ENCODE data around the gene CCNL2.
"Not testable (repeated sequence)": the region's sequence is repeated elsewhere in the genome, so short reads cannot be mapped to it uniquely, and the experiment has no call there.

Gene CCNL2

DNA sequence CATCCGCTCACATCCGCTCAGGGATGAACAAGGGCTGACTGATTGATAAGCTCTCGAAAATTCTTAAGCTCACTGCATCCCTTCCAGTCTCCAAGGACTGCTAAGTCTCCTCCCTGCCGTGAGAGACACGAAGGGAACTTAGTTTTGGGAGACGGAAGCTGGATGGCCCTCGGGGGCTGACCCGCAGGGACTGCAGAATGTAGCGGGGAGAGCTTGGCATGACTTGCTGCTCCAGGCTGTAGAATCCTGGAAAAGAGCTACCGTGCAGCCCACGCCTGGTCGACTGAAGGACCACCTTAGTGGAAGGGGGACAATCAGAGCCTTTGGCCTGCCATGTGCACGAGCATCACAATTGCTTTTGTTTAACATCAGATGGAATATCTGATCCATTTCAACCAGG, 16.6 kb upstream of the CCNL2 start:
- TF ChIP-seq, protein P1, sequence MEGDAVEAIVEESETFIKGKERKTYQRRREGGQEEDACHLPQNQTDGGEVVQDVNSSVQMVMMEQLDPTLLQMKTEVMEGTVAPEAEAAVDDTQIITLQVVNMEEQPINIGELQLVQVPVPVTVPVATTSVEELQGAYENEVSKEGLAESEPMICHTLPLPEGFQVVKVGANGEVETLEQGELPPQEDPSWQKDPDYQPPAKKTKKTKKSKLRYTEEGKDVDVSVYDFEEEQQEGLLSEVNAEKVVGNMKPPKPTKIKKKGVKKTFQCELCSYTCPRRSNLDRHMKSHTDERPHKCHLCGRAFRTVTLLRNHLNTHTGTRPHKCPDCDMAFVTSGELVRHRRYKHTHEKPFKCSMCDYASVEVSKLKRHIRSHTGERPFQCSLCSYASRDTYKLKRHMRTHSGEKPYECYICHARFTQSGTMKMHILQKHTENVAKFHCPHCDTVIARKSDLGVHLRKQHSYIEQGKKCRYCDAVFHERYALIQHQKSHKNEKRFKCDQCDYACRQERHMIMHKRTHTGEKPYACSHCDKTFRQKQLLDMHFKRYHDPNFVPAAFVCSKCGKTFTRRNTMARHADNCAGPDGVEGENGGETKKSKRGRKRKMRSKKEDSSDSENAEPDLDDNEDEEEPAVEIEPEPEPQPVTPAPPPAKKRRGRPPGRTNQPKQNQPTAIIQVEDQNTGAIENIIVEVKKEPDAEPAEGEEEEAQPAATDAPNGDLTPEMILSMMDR (IDR thresholded peaks at IDR 0.05; ENCODE audit: insufficient read depth, low read length, missing control alignments): no peak
- DNase-seq (ENCODE audit: low read depth, low spot score): no peak
- ChIA-PET CTCF (interaction anchor here (0.6 to 3.0 kb wide), 3 partner anchors 14 to 25 kb away, joined by 3 to 17 read pairs (median 8); no protein-coding TSS in a partner anchor), POLR2A (no interaction called here)
- H3K4me3 ChIP-seq (ENCODE audit: low read depth, low read length): no peak overlapping the region

- POLR2A ChIA-PET: interaction anchor here (0.7 kb wide), 1 partner anchor 23 kb away, joined by 4 read pairs; no protein-coding TSS in a partner anchor
- CTCF ChIA-PET; DNase-seq (ENCODE audit: low read depth, low spot score); H3K4me3 ChIP-seq (ENCODE audit: low read depth, low read length): not testable (repeated sequence)
Observed at GRCh38 chr1:1412311-1412902, 13.3 kb upstream of the CCNL2 start.

GRCh38 chr1:1411626-1412025, 12.5 kb upstream of the CCNL2 start:
- TF ChIP-seq, protein P1 (IDR thresholded peaks at IDR 0.05; ENCODE audit: insufficient read depth, low read length, missing control alignments): no peak
- H3K4me3 ChIP-seq (ENCODE audit: low read depth, low read length): no peak overlapping the region
- ChIA-PET CTCF (interaction anchor here (0.9 kb wide), 1 partner anchor 30 kb away, joined by 3 read pairs; no protein-coding TSS in a partner anchor), POLR2A (interaction anchor here (0.7 kb wide), 1 partner anchor 22 kb away, joined by 4 read pairs; no protein-coding TSS in a partner anchor)
- no peak for DNase-seq (ENCODE audit: low read depth, low spot score)

GRCh38 chr1:1410238-1410637, 11.1 kb upstream of the CCNL2 start:
- DNase-seq (ENCODE audit: low read depth, low spot score); CTCF ChIA-PET; H3K4me3 ChIP-seq (ENCODE audit: low read depth, low read length); POLR2A ChIA-PET: not testable (repeated sequence)

DNA sequence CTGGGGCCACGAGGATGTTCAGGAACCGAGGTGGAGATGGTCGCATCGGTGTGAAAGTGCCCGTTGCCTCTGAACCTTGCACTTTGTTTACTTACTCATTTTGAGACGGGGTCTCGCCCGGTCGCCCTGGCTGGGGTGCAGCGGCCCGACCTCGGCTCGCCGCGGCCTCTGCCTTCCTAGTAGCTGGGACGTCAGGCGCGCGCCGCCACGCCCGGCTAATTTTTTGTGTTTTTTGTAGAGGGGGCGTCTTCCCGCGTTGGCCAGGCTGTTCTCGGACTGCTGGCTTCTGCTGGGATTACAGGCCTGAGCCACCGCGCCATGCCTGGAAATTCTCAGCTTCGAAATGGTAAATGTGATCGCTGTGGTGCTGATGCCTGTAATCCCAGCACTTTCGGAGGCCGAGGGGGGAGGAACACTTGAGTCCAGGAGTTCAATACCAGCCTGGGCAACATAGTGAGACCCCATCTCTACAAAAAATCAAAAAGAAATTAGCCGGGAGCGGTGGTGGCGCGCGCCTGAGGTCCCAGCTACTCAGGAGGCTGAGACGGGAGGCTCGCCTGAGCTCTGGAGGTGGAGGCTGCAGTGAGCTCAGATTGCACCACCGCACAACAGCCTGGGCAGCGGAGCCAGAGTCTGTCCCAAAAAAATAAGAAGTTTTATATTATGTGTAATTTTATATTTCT, 8.6 kb upstream of the CCNL2 start:
- TF ChIP-seq, protein P1 (IDR thresholded peaks at IDR 0.05; ENCODE audit: insufficient read depth, low read length, missing control alignments): no peak
- POLR2A ChIA-PET: interaction anchor here (0.9 to 1.6 kb wide), 3 partner anchors 9 to 63 kb away, joined by 3 to 11 read pairs (median 3); partner anchors contain the start of genes AURKAIP1 and CCNL2
- DNase-seq (ENCODE audit: low read depth, low spot score): no peak
- peak overlapping the region; percentile 85 for H3K4me3 ChIP-seq (ENCODE audit: low read depth, low read length)
- CTCF ChIA-PET: interaction anchor here (0.6 to 2.5 kb wide), 5 partner anchors 9 to 56 kb away, joined by 3 to 9 read pairs (median 4); partner anchors contain the start of gene CCNL2

DNA sequence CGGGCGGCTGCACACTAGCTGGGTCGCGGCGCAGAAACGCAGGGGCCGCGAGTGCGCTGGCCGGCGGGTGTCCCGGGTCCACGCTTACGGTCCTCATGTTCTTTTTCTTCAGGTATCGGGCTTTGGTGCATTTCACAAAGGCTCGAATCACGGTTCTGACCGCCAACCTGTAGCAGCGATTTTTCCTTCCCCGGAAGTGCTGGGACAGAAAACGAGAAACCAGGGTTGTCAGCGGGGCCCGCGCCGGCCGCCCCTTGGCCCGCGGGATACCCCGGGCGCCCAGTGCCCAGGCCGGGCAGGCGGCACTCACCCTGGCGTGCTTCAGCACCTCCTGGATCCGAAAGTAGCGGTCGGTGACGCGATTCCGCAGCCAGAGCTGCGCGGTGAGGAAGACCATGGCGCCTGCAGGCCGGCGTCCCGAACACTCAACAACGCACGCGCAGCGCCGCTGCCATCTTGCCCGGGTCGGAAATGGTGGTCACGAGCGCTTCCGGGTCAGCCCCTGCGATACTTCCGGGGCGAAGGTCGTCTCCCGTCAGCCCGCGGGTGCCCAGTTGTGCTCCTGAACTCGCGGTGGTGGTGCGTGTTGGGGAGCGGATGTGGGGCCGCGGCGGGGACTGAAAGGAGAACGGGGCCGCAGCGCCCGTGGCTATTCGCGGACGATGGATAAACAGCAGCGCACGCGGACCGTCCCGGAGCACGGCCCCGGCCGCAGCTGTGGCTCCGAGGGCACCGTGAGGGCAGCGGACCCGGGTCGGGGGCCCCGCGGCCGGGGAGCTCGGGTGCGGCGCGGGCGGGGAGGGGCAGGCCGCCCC, 7.9 kb upstream of the CCNL2 start, which contains the start of gene MRPL20:
Gene MRPL20, minus strand, starts transcription at position 473 of the 815 bp plus-strand sequence. Its CDS starts 76 bp downstream, at position 397.
- H3K4me3 ChIP-seq (ENCODE audit: low read depth, low read length): peak within 1 kb of the TSS; percentile 85
- DNase-seq (ENCODE audit: low read depth, low spot score): peak; percentile 26
- CTCF ChIA-PET: interaction anchor here (0.6 to 2.5 kb wide), 5 partner anchors 8 to 59 kb away, joined by 3 to 9 read pairs (median 4); partner anchors contain the start of gene CCNL2
- POLR2A ChIA-PET: interaction anchor here (0.9 to 1.6 kb wide), 3 partner anchors 8 to 63 kb away, joined by 3 to 11 read pairs (median 3); partner anchors contain the start of genes AURKAIP1 and CCNL2
- TF ChIP-seq, protein P1 (IDR thresholded peaks at IDR 0.05; ENCODE audit: insufficient read depth, low read length, missing control alignments): no peak
